Trophoblast cell (in vitro differentiated cells and primary cell): Measurements from ENCODE around the gene DVL2.

Source experiments
- DNase-seq, 2 donors: peaks; one replicate each; pipeline ENCODE4 v3.0.0-alpha.2; 2016
- H2AFZ ChIP-seq: 2 replicates; pipeline ENCODE4 v1.6.1; 2013; ENCODE audit warnings: low read length, moderate library complexity, mild to moderate bottlenecking; ENCODE audit not compliant: insufficient read depth, poor library complexity
- H2AK5ac ChIP-seq: 2 replicates; pipeline ENCODE4 v1.6.1; 2013; ENCODE audit warnings: mild to moderate bottlenecking, low read length
- H2BK120ac ChIP-seq: 2 replicates; pipeline ENCODE4 v1.6.1; 2013; ENCODE audit warnings: low read length, mild to moderate bottlenecking, moderate library complexity; ENCODE audit not compliant: insufficient read depth, poor library complexity
- H2BK12ac ChIP-seq: 2 replicates; pipeline ENCODE4 v1.6.1; 2013; ENCODE audit warnings: mild to moderate bottlenecking, low read length, moderate library complexity
- H2BK5ac ChIP-seq: 2 replicates; pipeline ENCODE4 v1.6.1; 2013; ENCODE audit warnings: low read length, low read depth, moderate library complexity, mild to moderate bottlenecking; ENCODE audit not compliant: poor library complexity
- H3K14ac ChIP-seq: 2 replicates; pipeline ENCODE4 v1.6.1; 2013; ENCODE audit warnings: mild to moderate bottlenecking, low read length
- H3K18ac ChIP-seq: 2 replicates; pipeline ENCODE4 v1.6.1; 2013; ENCODE audit warnings: mild to moderate bottlenecking, low read length
- H3K23ac ChIP-seq: 2 replicates; pipeline ENCODE4 v1.6.1; 2013; ENCODE audit warnings: low read length
- H3K27ac ChIP-seq: 2 replicates; pipeline ENCODE4 v1.5.1; 2013; ENCODE audit warnings: low read depth, mild to moderate bottlenecking, inconsistent platforms, low read length, moderate library complexity
- H3K27me3 ChIP-seq: 2 replicates; pipeline ENCODE4 v1.6.1; 2013; ENCODE audit warnings: inconsistent platforms, mild to moderate bottlenecking, low read length, moderate library complexity; ENCODE audit not compliant: insufficient read depth
- H3K36me3 ChIP-seq, 2 experiments: 1 replicate in 1 of 2; 2 replicates in 1 of 2; pipeline ENCODE4 v1.6.1; 2013; ENCODE audit warnings: low read length in 2 of 2, mild to moderate bottlenecking in 2 of 2, moderate library complexity in 1 of 2; ENCODE audit not compliant: insufficient read depth in 2 of 2, control insufficient read depth in 1 of 2
- H3K4ac ChIP-seq: 2 replicates; pipeline ENCODE4 v1.6.1; 2013; ENCODE audit warnings: low read depth, mild to moderate bottlenecking, low read length, moderate library complexity
- H3K4me1 ChIP-seq, 2 experiments: 1 replicate in 1 of 2; 2 replicates in 1 of 2; pipeline ENCODE4 v1.6.1; 2013; ENCODE audit warnings: low read length in 2 of 2, mild to moderate bottlenecking in 2 of 2, moderate library complexity in 1 of 2; ENCODE audit not compliant: insufficient read depth in 2 of 2, control insufficient read depth in 1 of 2
- H3K4me2 ChIP-seq: 2 replicates; pipeline ENCODE4 v1.6.1; 2013; ENCODE audit warnings: inconsistent platforms, mild to moderate bottlenecking, low read length, moderate library complexity
- H3K4me3 ChIP-seq: 2 replicates; pipeline ENCODE4 v1.5.1; 2013; ENCODE audit warnings: mild to moderate bottlenecking, low read depth, low read length, inconsistent platforms
- H3K79me1 ChIP-seq: one replicate; pipeline ENCODE4 v1.6.1; 2013; ENCODE audit warnings: low read length
- H3K79me2 ChIP-seq: 2 replicates; pipeline ENCODE4 v1.6.1; 2013; ENCODE audit warnings: low read length, mild to moderate bottlenecking; ENCODE audit not compliant: control insufficient read depth, insufficient read depth, poor library complexity
- H3K9ac ChIP-seq: 2 replicates; pipeline ENCODE4 v1.6.1; 2013; ENCODE audit warnings: mild to moderate bottlenecking, low read length
- H3K9me3 ChIP-seq: 2 replicates; pipeline ENCODE4 v1.6.1; 2013; ENCODE audit warnings: low read depth, mild to moderate bottlenecking, control low read depth, inconsistent platforms, low read length; ENCODE audit not compliant: insufficient read depth
- H4K12ac ChIP-seq: 2 replicates; pipeline ENCODE4 v1.6.1; 2013; ENCODE audit warnings: low read depth, mild to moderate bottlenecking, low read length, moderate library complexity
- H4K8ac ChIP-seq: 2 replicates; pipeline ENCODE4 v1.6.1; 2013; ENCODE audit warnings: low read depth, mild to moderate bottlenecking, low read length, moderate library complexity
- H4K91ac ChIP-seq: one replicate; pipeline ENCODE4 v1.6.1; 2013; ENCODE audit warnings: low read depth, mild to moderate bottlenecking, low read length, moderate library complexity
- WGBS: extraction: QIAGEN DNeasy Blood & Tissue Kit; methylation state at CpG from one replicate; pipeline ENCODE4 v1.1.7; 2013; ENCODE audit warnings: missing lambda C conversion rate; ENCODE audit not compliant: insufficient read length, insufficient coverage; ENCODE audit errors: extremely low coverage; 5-methylcytosine and 5-hydroxymethylcytosine counted together

DVL2 gene

GRCh38 chr17:7281074-7281952 lies 47.0 kb upstream of the DVL2 start, which contains the start of gene SLC2A4:
TSS of gene SLC2A4 (plus strand) at chr17:7281718. CDS start at chr17:7281935, 217 bp downstream.
- Histone ChIP-seq H3K4ac (no peak within 1 kb of the TSS), H2BK5ac (no peak within 1 kb of the TSS), H2BK120ac (no peak within 1 kb of the TSS), H2AFZ (peak within 1 kb of the TSS; percentile 73), H4K91ac (no peak within 1 kb of the TSS), H3K79me2 (no peaks in the 10 kb centered on the region), H3K23ac (no peak within 1 kb of the TSS), H3K79me1 (no peaks in the 10 kb centered on the region), H3K36me3 (no peaks in the 10 kb centered on the region), H2BK12ac (no peak within 1 kb of the TSS), H3K9ac (no peak within 1 kb of the TSS), H2AK5ac (no peak within 1 kb of the TSS), H3K18ac (no peak within 1 kb of the TSS), H3K4me2 (peak within 1 kb of the TSS; percentile 78), H3K4me3 (peak within 1 kb of the TSS; percentile 45), H3K4me1 (peaks cover 16% of the 10 kb centered on the region in 2 experiments), H4K12ac (no peak within 1 kb of the TSS), H3K9me3 (no peaks in the 10 kb centered on the region), H4K8ac (no peak within 1 kb of the TSS), H3K27me3 (peaks cover 6% of the 10 kb centered on the region), H3K14ac (no peak within 1 kb of the TSS), H3K27ac (no peak within 1 kb of the TSS)
- peak; percentile 98 for DNase-seq
- no CpG with 5 or more reads among the region's 71 CpGs for WGBS

DNA sequence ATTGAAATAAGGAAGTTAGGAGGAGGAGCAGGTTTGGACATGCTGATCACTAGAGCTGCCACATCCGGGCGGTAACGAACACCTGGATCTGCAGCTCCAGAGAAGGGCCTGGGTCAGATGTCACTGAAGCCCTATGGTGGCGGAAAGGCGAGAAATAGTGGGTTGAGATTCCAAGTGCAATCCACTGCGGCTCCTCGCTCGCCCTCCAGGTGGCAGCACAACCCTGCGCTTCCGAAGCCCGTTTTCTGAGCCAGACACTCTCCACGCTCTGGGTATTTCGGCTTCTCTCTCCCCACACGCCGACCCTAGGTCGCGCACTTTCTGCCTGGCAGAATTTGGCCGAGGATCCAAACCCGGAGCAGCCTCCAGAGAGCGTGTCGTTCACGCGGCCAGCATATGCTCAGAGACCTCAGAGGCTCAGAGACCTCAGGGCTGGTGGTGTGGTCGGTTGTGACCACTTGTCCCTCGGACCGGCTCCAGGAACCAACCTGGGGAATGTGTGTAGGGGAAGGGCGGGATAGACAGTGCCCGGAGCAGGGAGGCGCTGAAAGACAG lies 46.3 kb upstream of the DVL2 start:
- H3K27ac ChIP-seq = no peak overlapping the region
- no peak overlapping the region for H4K91ac ChIP-seq
- no peak overlapping the region for H3K4ac ChIP-seq
- H3K4me1 ChIP-seq = peaks cover 16% of the 10 kb centered on the region in 2 experiments
- H3K36me3 ChIP-seq = no peaks in the 10 kb centered on the region
- H4K12ac ChIP-seq = no peak overlapping the region
- peaks cover 6% of the 10 kb centered on the region for H3K27me3 ChIP-seq
- no peak overlapping the region for H3K9ac ChIP-seq
- no peaks in the 10 kb centered on the region for H3K79me2 ChIP-seq
- H3K4me3 ChIP-seq = no peak overlapping the region
- no peak overlapping the region for H3K14ac ChIP-seq
- DNase-seq = peak; percentile 95 to 98
- H3K4me2 ChIP-seq = peak overlapping the region; percentile 78
- no peak overlapping the region for H4K8ac ChIP-seq
- no peaks in the 10 kb centered on the region for H3K79me1 ChIP-seq
- no peak overlapping the region for H2BK5ac ChIP-seq
- H2AK5ac ChIP-seq = no peak overlapping the region
- no peak overlapping the region for H3K23ac ChIP-seq
- WGBS = no CpG with 5 or more reads among the region's 29 CpGs
- H3K18ac ChIP-seq = no peak overlapping the region
- H2BK120ac ChIP-seq = no peak overlapping the region
- no peaks in the 10 kb centered on the region for H3K9me3 ChIP-seq
- H2AFZ ChIP-seq = peak overlapping the region; percentile 17
- H2BK12ac ChIP-seq = no peak overlapping the region

DNA sequence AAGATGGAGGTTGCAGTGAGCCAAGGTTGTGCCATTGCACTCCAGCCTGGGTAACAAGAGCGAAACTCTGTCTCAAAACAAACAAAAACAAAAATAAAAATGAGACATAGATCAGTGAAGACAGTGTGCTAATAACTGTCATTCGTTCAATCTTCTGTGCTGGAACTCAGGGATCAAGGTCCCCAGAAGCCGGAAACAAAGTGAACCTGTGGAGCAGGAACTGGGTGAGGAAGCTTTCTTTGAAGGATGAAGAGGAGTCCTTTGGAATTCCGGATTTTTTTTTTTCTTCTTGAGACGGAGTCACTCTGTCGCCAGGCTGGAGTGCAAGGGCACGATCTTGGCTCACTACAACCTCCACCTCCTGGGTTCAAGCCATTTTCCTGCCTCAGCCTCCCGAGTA lies 45.1 kb upstream of the DVL2 start:
- H3K4ac ChIP-seq = no peak overlapping the region
- H4K8ac ChIP-seq = no peak overlapping the region
- H3K18ac ChIP-seq = no peak overlapping the region
- H2BK5ac ChIP-seq = no peak overlapping the region
- no peaks in the 10 kb centered on the region for H3K9me3 ChIP-seq
- peaks cover 6% of the 10 kb centered on the region for H3K27me3 ChIP-seq
- H3K14ac ChIP-seq = no peak overlapping the region
- no peak overlapping the region for H2AFZ ChIP-seq
- H2BK120ac ChIP-seq = no peak overlapping the region
- no peak overlapping the region for H3K4me3 ChIP-seq
- no peaks in the 10 kb centered on the region for H3K79me1 ChIP-seq
- no peaks in the 10 kb centered on the region for H3K36me3 ChIP-seq
- H3K27ac ChIP-seq = no peak overlapping the region
- no peak overlapping the region for H2AK5ac ChIP-seq
- H3K23ac ChIP-seq = no peak overlapping the region
- H3K79me2 ChIP-seq = no peaks in the 10 kb centered on the region
- H4K12ac ChIP-seq = no peak overlapping the region
- no peak for DNase-seq
- H2BK12ac ChIP-seq = no peak overlapping the region
- no peak overlapping the region for H4K91ac ChIP-seq
- peaks cover 16% of the 10 kb centered on the region in 2 experiments for H3K4me1 ChIP-seq
- WGBS = no CpG with 5 or more reads among the region's 8 CpGs
- H3K4me2 ChIP-seq = no peak overlapping the region
- H3K9ac ChIP-seq = no peak overlapping the region

DNA sequence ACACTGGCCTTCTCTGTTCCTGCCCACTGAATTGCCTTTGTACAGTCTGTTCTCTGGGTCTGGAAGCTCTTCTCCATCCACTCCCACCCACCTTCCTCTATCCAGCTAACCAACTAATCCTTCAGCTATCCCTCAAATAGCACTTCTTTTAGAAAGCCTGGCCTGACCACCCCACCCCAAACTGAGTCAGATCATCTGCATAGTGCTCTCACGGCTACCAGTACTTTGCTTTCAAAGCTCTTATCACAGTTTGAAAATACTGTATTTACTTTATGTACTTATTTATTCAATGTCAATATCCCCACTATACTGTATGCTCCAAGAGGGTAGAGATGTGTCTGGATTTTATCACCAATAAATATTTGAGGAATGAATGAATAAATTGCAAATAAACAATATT lies 32.5 kb upstream of the DVL2 start:
- DNase-seq = no peak
- Histone ChIP-seq H2AFZ (no peak overlapping the region), H4K91ac (no peak overlapping the region), H3K23ac (no peak overlapping the region), H3K9me3 (peaks cover under 1% of the 10 kb centered on the region), H3K4ac (no peak overlapping the region), H3K18ac (no peak overlapping the region), H3K36me3 (no peaks in the 10 kb centered on the region), H3K4me3 (no peak overlapping the region), H2BK12ac (no peak overlapping the region), H4K8ac (no peak overlapping the region), H3K79me1 (peaks cover 17% of the 10 kb centered on the region), H3K4me2 (no peak overlapping the region), H3K79me2 (peaks cover 9% of the 10 kb centered on the region), H3K4me1 (peaks cover 3 to 7% of the 10 kb centered on the region in 2 experiments), H3K27me3 (no peaks in the 10 kb centered on the region), H2BK5ac (no peak overlapping the region), H3K9ac (no peak overlapping the region), H4K12ac (no peak overlapping the region), H3K27ac (no peak overlapping the region), H2BK120ac (no peak overlapping the region), H2AK5ac (no peak overlapping the region), H3K14ac (no peak overlapping the region)
- no CpG with 5 or more reads among the region's 1 CpG for WGBS
